ENCODE measurements around the gene CACNA1E.

Gene CACNA1E

DNA sequence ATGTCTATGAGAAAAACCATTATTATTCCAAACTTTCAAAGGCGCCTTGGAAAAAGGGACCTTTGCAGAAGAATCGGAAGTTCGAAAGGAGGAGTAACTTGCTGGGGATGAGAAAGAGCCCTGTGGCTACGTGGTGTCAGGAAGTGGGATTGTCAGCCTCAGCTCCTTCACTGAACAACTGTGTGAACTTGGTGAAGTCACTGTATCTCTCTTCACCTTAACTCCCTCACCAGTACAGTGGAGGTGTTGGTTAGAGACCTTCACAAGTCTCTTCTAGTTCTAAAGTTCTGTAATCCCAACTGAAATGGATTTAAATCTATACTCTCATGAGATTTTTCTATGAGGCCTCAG is 285.6 kb downstream of the CACNA1E start:
- DNase-seq (ENCODE audit: low read depth), result no peak

DNA sequence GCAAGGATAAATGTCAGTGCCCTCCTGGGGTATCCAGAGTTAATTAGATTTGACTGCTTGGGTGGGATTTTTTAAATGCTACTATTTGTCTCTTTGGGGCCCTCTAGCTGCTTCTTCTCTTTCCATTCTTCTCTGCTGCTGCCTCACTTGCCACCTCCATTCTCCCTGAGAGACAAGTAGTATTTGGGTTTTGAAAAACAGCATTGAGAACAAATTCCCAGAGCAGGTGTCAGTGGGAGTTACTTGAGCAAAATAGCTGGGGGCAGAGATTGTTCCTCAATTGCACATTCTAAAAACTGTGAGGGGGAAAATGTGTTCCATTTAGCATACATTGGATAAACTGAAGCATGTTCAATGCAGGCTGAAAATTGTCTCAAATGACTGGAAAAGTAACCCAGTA is 286.5 kb downstream of the CACNA1E start:
- DNase-seq (ENCODE audit: low read depth), result no peak

DNA sequence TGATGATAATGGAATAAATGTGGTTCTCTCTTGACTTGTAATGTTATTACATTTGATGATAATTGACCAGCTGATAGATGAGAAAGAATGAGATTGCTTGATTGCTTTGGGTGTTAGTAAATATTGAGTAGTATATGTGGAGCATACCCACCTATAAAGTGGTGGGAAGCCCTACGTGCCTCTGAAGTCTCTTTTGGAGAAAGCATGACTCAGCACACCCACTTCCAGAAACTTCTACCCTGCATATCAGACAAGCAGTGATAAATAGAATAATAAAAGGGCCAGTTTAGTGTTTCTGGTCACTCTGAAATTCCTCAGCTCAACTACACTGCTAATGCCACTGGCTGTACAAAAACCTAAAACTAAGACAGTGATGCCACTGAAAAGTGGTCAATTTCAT is 289.4 kb downstream of the CACNA1E start:
- no peak for DNase-seq (ENCODE audit: low read depth)

DNA sequence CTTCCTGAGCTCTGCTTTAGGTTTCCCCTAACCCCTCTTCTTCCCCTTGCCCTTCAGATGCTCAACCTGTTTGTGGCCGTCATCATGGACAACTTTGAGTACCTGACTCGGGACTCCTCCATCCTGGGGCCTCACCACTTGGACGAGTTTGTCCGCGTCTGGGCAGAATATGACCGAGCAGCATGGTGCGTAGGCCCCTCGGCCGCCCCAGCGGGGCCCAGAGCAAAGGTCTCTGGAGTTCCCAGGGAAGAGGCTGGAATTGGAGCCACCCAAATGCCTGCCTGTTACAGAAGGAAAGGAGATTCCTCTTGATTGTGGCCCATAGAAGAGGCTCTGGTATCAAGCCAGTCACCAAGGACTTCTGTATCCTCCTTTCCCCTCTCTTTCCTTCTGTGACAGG is 292.7 kb downstream of the CACNA1E start:
- DNase-seq (ENCODE audit: low read depth), result no peak

DNA sequence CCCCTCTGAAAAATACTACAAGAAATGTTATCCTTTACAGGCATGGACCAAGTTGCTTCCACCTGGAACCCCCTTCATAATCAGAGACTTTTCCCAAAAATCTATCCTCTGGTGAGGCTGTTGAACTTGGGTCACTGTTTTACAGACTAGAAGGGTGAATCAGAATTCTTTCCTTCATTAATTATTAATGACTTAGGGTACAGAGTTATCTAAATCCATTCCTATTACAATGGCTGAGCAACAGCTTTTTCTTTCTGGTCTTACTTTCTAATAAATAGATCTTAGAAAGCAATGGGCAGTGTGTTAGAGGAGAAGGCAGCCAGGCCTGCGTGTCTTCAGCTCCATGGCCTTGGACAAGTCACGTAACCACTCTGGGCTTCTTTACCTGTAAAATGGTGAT is 294.0 kb downstream of the CACNA1E start:
- no peak for DNase-seq (ENCODE audit: low read depth)

DNA sequence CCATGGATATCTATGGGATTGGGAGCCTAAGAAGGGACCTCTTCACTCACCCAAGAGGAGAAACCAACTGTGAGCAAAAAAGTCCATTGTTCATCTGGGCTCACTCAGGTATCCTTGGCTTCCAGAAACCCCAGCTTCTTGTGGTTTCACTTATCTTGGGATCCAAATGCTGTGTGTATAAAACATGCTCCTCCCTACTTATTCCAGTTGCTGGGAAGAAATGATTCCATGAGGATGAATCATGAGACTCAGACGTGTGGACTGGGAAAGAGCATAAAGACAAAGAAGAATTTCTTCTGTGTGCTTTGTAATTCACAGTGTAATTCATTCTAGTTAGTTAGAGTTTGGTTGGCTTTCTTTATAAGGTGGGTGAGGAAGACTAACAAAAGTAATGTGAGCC is 294.5 kb downstream of the CACNA1E start:
- no peak for DNase-seq (ENCODE audit: low read depth)

DNA sequence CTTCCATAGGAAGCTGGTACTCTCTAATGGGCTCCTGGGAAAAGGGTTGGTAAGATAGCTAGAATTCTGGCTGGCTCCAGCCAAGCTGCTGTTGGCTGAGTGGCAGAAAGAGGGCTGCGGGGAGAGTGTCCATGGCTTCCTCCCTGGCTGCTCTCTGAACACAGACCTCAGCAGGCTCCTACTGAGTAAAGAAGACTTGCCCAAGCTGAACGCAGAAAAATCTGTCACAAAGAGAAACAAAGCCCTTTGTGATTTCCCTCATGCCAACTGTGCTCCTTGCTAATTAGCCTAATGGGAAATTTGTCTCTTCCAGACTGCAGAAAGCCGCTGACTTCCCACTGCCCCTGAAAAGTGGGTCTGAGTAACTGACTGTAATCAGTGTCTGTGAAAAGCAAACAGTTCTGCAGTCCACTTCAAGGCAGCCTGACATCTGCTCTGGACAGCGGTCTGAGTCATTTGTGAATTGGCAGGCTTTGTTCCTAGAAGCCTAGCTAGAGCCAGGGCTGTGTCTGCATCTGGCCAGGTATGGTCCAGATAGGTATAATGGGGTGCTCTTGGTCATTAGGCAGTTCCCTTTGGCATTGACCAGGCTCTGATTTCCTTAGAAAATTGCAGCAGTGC is 295.4 kb downstream of the CACNA1E start:
- DNase-seq (ENCODE audit: low read depth), result no peak

DNA sequence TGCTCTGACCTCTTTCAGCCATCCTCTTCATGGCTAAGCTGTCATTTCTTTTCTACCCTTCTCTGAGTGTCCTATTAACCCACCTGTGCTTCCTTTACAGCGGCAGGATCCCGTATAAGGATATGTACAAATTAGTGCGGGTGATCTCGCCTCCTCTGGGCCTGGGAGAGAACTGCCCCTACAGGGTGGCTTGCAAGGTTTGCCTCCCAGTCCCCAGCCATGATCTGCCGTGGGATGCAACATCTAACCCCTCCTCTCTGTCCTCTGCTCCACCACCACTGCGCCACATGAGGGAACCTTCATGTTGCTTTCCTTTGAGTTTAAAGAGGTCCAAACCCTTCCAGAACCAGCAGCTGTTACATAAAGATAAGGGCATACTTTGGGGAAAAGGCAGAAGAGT is 296.0 kb downstream of the CACNA1E start:
- DNase-seq (ENCODE audit: low read depth), result no peak

DNA sequence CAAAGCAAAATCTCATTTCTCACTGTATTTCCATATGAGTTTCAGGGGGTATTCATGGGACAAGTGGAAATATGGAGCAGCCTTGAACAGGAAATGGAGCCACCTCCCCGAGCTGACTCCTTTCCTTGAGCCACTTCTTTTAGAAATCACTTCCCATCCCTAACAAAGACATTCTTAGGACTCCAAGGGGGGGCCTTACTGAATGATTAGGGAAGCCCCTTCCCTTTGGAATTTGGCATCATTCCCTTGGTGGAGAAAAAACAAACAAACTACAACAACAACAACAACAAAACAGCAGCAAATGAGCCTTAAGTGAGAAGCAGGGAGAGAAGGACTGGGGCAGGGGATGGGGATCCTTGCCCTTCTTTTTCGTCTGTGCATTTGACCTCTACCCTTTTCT is 299.9 kb downstream of the CACNA1E start:
- DNase-seq (ENCODE audit: low read depth), result no peak

DNA sequence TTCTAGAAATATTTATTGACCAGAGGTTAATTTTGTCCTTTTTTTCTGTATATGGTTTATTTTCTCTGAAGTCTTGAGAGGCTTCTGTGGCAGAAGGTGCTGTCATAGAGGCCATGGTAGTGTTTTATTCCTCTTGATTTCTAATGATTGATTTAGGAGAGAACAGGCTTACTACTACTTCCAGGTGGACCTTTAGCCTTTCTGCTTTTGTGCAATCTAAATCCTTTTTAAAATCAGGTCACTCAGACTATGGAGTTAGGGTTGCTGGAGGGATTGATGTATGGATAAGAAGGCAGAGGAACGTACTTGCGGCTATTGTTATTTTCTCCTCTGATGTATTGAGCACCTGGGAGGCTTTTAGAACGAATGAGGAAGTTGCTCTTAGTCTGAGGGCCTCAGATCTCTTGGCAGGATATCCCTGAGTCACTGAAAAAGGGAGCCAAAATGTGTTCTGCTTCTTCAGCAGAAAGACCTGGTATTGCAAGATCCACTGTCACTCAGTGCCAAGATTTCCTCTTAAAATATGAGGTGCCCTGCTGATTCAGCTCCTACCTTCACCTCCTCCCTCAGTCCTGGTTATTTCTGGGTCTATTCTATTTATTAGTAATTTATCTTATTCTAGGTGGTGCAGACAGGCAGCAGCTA is 300.8 kb downstream of the CACNA1E start:
- no peak for DNase-seq (ENCODE audit: low read depth)

DNA sequence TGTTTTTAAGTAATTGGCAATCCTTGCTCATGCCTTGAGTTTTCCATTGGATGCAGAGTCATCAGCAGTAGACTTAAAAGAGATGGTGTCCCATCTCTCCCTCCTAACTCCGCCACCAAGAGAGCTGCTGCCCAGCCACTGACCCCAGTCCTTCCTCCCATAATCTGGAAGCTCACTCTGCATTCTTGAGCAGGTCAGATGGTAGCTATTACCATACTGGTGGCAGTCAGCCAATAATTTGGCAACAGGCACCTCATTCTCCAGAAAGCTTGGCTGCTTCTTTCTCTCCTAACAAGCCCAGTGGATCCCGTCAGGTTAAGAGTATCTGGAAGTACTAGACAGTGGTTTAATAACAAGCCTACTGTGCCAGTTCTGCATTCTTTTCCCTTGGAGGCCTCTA is 306.1 kb downstream of the CACNA1E start:
- no peak for DNase-seq (ENCODE audit: low read depth)

DNA sequence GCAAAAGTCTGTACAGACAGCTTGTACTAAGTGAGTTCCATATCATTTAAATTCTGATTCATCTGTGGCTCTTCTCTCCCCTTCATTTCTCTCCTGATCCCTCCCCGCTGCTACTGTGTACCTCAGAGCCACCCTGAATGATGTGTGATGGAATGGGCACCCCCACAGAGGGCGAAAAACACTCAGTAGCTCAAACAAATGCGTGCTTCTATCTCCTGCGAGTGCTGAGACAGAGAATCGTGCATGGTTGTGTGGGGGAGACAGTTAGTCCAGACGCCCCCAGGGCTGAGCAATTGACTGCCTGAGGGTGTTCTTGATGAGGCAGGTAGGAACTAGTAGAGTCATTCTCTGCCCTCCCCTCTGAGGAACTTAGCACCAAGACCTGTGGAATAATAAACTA is 308.4 kb downstream of the CACNA1E start:
- DNase-seq (ENCODE audit: low read depth), result no peak

DNA sequence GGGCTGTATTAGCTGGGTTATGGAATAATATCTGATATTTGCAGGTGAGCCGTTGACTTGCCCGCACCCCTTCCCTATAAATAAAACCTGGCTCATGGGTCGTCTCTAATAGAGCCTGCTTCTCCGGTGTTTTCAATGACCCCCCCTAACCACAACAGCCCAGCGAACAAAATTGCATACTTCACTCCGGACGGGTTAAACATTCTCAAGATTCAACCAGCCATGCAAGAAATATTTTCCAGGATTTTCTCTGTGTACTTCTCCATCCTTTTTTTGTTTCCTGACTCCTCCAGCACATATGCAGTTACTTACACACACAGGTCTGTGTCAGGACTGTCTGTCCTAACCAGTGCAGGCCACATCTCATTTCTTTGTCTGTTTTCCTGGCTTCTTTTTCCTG is 310.5 kb downstream of the CACNA1E start:
- no peak for DNase-seq (ENCODE audit: low read depth)

DNA sequence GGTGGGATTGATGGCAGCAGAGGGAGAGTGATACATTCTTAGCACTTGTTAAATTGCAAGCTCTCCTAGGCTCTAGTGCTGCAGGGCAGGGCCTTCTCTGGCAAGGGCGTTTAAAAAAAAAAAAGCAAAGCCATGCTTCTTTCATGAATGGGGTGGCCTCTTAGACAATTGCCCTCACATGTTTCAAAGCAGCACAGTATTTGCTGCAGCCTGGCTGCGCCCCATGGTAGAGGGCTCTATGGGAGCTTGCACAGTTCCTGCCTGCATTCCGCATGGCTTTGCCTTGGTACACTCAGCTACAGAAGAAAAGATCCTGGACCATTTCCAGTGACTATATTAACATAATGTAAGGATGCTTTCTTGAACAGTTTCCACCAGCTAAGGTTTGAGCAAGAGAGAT is 311.0 kb downstream of the CACNA1E start:
- DNase-seq (ENCODE audit: low read depth), result no peak

DNA sequence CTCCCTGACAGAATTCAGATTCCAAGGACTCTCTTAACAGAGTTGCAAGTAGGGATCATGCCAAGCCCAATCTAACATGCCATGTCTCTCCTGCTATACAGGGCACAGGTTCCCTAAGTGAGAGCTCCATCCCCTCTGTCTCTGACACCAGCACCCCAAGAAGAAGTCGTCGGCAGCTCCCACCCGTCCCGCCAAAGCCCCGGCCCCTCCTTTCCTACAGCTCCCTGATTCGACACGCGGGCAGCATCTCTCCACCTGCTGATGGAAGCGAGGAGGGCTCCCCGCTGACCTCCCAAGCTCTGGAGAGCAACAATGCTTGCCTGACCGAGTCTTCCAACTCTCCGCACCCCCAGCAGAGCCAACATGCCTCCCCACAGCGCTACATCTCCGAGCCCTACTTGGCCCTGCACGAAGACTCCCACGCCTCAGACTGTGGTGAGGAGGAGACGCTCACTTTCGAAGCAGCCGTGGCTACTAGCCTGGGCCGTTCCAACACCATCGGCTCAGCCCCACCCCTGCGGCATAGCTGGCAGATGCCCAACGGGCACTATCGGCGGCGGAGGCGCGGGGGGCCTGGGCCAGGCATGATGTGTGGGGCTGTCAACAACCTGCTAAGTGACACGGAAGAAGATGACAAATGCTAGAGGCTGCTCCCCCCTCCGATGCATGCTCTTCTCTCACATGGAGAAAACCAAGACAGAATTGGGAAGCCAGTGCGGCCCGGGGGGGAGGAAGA is 315.0 kb downstream of the CACNA1E start:
- no peak for DNase-seq (ENCODE audit: low read depth)

DNA sequence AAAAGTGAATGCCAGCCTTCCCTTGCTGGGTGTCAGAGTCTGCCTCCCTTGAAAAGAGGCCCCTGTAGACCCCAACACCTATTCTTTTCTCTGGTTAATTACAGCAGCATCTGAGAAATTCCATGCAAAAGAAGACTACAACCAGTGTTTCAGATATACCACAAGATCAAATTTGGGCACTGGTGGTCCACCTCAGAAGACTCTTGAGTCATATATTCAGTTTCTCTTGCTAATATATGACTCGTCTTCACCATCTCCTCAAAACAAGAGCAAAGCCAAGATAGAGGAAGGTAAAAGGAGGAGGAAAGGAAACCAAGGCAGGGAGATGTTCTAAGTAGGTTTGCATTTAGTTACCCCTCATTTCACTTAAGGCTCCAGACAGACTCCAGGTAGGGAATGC is 318.3 kb downstream of the CACNA1E start:
- DNase-seq (ENCODE audit: low read depth), result no peak

DNA sequence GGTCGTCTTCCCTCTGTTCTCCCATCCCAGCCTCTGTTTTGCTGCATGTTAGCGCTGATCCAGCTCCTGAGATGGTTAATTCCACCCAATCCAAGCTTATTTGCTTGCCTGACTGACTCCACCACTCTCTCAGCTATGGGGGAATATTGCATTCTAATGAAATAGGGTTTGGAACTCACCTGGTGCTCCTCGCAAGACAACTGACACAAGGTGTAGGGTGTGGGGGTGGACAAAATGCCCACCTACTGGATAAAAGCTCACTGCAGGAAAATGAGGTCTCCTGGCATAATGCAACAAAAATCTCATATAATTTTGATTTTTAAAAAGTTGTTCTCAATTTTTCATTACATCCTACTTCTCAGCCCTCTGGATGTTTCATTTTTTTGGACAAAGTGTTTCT is 319.1 kb downstream of the CACNA1E start:
- no peak for DNase-seq (ENCODE audit: low read depth)

DNA sequence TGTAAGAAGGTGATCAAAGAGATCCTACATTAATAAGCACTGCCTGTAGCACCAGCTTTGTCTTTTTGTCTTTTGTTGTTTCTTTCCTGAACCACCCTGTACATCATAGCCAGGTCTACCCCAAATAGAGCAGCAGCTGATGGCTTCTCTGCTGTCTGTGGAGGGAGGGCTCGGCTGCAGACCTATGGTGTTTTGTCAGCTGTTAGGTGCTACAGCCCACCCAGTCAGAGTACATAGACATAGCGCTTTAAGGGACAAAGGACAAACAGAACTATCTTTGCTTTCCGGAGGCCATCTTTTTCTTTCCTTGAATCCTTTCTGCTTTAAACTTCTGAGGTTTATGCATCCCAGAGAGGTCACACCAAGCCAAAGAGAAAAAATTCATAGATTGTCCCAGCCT is 320.1 kb downstream of the CACNA1E start:
- DNase-seq (ENCODE audit: low read depth), result no peak

DNA sequence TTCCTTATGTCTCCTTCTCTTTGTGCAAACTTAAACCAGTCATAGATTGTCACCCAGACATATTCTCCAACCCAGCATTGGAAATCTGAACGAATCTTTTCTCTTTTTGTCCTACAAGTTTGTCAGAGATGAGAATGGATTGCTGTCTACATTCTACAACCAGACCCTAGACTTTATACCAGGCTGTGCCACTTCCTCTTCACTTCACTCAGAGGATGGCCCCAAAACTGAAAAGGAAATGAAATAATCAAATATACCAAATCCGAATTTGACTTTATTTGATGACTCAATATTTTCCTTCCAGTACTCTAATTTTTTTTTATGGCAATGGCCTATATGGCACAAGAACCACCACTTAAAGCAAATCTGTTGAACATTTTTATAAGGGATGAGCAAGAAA is 321.7 kb downstream of the CACNA1E start:
- DNase-seq (ENCODE audit: low read depth), result no peak

DNA sequence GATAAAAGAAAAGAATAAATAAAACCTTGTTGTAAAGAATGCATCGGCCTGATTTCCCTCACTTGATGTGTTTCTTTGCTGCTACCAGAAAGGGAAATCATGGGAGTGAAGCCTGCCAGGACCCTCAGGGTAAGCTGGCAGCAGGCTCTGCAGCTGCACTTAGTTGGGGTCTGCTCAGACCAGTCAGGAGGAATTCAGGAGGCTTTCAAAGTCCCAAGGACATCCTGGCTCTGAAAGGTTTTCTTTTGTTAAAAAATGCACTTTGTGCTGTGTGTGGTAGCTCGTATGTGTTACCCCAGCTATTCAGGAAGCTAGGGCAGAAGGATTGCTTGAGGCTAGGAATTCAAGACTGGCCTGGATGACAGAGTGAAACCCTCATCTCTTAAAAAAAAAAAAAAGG is 323.4 kb downstream of the CACNA1E start:
- no peak for DNase-seq (ENCODE audit: low read depth)

DNA sequence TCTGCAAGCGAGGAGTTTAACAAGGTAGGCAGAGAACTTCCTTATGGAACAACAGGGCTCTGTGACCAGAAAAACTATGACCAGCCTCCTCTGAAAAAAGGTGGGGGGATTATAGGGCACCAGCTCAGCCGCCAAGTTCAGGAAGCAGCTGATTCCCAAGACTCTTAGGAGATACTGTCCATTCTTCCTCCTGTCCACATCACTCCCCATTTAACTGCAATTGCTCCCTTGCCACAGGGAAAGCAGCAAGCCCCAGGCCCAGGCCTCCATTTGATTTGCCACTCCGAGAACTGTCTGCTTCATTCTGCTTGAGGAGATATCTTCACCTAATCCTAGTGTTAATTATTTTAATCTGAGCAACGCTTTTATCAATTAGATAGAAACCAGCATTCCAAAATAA is 323.9 kb downstream of the CACNA1E start:
- no peak for DNase-seq (ENCODE audit: low read depth)

DNA sequence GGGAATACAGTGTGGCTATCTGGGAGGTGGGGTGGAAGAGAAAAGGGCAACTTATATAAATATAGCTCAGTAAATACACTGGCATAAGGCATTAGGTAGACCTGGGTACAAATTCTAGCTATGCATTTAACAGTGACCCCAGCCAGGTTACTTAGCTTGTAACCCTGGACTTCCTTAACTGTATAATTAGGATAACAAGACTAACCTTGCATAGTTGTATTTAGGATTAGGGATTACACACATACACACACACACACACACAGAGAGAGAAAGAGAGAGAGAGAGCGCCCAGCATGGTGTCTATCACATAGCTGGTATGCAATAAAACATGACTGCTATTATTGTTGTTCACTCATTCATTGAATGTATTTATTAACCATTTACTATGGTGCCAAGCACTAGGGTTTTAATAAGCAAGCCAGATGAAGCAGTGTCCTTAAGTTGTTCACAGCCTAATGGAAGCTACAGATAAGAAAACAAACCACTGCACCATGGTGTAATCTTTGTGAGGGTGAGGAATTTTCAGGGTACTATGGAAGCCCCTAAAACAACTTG is 326.8 kb downstream of the CACNA1E start:
- DNase-seq (ENCODE audit: low read depth), result no peak

DNA sequence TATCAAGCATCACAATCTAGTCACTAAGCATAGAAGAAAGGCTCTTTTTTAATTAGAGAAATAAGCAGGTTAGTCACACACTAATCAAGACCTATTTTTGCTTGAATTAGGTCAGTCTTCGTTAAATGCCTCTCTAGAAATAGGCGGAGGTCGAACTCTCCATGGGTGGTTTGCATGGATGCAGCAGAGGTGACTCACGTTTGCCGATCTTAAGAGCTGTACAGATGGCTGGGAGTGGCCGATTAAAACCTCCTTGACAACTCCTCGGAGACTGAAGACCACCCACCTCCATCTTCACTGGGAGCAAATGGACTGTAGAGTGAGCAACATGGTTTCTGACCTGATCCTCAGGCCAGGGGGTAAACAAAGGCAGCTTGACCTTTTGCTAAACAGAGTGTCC is 328.9 kb downstream of the CACNA1E start:
- no peak for DNase-seq (ENCODE audit: low read depth)

DNA sequence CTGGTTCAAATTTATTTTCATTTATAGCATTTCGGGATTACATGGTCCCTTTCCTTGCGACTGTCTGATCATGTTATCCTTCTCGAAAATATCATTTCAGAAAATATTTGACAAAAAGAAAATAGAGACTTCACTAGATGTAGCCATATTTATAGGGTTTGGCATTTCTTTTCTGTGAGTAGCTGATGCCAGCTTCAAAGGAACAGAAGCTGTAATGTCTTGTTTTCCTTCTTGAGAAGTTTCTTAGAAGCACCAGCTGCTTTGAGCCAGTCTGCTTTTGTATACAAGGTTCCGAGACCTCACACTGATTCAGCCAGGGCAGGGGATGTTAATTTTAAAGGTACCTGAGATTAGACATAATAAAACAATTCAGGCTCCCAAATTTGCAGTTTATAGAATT is 329.9 kb downstream of the CACNA1E start:
- DNase-seq (ENCODE audit: low read depth), result no peak
